Mucosa of gallbladder (tissue), 1 donor: Measurements from ENCODE around the gene CHRNG. TPM values are rescaled to one million over a fixed set of nuclear protein-coding genes. Genes with fewer than 3 reads are reported as not detected.

ENCODE experiments used
- DNase-seq: peaks from one replicate; pipeline ENCODE4 v3.0.0-alpha.2; 2020; ENCODE audit warnings: low spot score
- total RNA-seq: library from RNA; stranded (reverse); gene quantifications from one replicate; pipeline ENCODE4 v1.2.1, GENCODE V29; 2021
- donor health status: DM: no; HTN: no; CAD: no.

Gene CHRNG
- total RNA-seq, 1 donor from 2014 or later = not detected

DNA sequence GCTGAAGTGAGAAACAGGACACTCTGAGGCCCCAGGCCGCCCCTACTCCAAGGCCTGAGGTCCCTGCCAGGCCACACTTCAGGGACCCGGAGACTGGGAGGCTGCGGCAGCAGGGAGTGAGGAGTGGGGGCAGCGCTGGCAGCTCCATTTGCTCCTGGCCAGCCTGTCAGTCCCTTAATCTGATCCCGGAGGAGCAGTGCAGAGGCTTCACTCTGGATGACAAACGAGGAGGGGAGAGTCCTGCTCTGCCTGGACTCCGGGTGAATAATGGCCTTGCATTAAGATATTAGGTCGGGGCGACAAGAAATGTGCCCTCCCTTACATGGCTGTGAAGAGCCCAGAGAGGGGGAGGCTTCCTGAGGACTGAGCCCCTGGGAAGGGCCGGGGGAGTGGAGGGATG lies 33.6 kb upstream of the CHRNG start:
- no peak for DNase-seq

DNA sequence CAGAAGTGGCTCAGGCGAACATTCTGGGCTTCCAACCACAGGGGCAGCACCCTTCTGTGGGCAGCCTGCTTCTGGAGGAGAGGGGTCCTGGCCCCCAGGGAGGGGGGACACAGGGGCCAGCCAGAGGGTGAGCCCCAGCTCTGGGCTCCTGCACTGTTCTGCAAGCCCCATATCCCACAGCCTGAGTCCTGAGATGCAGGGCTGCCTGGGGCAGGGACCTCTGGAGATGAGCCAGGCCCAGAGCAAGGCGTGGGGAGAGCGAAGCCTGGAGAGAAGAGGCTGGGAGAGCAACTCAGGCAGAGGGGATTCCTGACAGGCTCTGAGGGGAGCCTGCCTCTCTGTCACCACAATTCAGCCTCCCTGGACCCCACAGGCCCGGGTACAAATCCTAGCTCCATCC lies 32.8 kb upstream of the CHRNG start:
- DNase-seq = no peak

DNA sequence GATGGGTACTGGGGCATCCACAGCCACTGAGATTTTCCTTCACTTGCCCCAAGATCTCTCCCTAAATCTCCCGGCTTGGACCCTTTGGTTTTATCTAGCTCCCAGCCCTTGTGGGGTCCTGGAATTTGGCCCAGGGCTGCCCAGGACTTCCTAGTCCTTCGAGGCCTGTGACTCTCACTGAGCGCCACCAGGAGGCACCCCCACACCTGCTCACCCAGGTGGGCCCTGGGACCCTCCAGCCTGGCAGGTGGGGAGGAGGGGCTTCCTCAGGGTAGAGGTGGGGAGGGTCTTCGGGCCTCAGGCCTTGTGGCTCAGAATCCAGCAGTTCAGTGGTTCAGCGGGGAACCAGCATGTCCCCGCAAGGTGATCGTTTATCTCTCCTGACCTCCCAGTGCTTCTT lies 31.2 kb upstream of the CHRNG start:
- no peak for DNase-seq

GRCh38 chr2:232511336-232511890 lies 28.1 kb upstream of the CHRNG start:
- no peak for DNase-seq

DNA sequence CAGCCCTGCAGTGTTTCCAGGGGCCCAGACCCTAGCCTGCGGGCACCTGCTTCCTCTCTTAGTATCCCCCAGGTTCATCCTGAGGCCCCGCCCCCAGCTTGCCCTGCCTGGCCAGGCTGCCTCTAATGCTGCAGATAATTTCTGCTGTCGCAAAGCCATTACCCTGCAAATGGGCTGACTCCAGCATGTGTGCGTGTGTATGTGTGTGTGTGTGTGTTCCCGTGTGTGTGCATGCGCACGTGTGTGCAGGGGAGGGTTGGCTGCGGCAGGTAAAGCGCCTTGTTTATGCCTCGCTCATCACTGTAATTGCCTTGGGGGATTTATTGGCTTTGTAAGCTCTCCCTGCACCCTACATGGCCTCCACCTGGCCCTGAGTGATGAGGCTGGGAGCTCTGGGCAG lies 26.9 kb upstream of the CHRNG start:
- no peak for DNase-seq

DNA sequence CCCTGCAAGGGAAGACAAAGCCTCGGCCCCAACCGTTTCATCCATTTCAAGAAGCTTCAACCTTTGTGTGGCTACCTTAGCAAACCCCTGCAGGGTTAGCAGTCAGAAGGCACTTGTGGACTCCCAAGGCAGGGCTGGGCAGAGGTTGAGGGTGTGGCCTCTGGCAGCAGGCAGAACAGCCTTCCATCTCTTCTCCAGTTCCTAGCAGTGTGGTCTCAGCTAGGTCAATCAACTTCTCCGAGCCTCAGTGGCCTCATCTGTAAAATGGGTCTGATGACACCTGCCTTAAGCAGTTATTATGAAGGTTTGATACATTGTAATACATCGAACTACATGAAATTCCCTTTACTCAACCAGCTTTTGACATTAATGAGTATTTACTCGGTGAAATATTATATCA lies 26.1 kb upstream of the CHRNG start:
- DNase-seq = no peak

- DNase-seq = no peak
These were observed 23.9 kb upstream of the CHRNG start for GRCh38 chr2:232515639-232516038.

DNA sequence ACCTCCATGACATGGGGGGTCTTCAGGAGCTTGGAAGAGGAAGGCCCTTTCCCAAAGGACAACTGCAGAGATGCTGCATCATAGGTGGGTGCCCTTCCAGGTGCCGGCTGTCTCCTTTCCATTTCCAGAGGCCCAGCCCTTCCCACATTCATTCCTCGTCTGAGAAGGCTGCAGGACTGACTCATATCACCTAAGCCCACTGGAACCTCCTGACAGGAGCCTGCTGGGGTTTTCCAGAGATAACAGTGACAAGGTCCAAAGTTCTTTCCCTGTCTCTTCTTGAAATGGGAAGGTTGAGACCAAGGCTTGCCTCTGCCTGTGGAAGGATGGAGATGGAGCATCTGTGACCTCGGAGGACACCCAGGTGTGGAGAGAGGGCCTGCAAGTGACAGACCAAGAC lies 22.9 kb upstream of the CHRNG start:
- no peak for DNase-seq

DNA sequence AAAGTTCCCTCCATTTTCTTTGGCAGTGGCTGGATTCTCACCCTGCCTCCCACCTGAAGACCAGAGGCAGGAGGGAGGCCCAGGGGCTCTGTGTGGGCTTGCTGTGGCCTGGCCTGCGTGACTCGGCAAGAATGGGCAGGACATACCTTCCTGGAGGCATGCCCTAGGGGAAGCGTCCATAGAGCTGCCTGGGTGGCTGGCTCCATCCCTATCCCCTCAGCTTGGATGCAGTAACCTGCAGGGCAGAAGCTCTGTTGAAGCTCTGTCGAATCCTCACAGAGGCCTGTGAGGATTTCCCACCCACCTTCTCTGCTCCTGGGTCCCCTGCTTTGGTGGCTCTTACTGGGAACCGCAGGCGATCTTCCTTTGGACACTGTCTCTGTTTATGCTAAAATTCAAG lies 20.6 kb upstream of the CHRNG start:
- no peak for DNase-seq

DNA sequence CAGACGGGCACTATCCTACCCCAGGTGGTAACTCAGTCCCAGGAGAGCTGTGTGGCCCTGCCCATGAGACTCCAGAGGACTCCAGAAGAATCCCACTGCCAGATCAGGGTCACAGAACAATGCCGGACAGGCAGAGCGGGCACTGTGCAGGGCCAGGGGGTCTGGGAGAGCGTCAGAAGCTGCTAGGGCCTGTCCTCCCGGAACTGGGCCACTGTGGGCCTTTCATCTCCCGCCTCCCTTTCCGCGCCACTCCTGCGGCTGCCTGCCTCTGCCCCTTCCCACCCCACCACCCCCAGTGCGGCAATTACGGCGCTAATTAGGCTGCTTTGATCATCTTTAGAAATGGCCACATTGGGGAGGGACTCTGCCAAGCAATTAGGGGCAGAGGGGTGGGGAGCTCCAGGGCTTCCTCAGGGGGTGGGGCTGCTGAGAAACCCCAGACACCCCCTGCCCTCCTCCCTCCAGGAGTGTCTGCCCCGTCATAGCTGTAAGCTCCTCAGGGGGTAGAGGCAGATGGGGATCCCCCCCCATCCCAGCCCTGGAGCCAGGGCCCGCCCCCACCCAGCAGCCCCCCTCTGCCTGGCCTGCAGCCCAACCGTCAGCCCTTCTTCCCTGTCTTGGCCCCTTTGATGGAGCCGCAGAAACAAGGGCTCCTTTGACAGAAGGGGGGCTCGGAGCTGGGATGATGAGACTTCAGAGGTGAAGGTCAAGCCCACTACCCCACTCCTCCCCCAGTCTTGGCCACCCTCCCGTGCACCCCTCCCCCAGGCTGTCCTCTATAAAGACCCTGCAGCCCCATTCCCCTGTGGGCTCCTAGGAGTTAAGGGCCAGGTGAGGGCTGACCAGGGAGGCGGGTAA lies 19.7 kb upstream of the CHRNG start, which contains the start of gene PRSS56:
Gene PRSS56, plus strand, starts transcription at position 808 of the 858 bp plus-strand sequence. CDS start 211 bp downstream, outside the sequence.
- DNase-seq = no peak

DNA sequence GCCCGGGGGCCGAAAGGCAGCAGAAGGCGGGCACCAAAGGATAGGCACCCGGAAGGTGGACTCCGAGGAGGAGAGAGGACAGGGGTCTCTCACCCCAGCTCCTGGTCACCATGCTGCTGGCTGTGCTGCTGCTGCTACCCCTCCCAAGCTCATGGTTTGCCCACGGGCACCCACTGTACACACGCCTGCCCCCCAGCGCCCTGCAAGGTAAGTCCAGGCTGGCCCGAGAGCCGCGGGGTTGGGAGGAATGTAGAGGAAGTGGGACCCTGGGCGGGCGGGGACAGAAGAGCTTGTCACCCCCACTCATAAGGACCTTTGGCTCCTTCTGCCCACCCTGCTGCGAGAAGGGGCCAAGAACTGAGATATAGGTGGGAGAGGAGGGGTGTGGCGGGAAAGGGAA lies 19.0 kb upstream of the CHRNG start:
- DNase-seq = no peak

GRCh38 chr2:232521098-232521497 lies 18.4 kb upstream of the CHRNG start:
- no peak for DNase-seq

DNA sequence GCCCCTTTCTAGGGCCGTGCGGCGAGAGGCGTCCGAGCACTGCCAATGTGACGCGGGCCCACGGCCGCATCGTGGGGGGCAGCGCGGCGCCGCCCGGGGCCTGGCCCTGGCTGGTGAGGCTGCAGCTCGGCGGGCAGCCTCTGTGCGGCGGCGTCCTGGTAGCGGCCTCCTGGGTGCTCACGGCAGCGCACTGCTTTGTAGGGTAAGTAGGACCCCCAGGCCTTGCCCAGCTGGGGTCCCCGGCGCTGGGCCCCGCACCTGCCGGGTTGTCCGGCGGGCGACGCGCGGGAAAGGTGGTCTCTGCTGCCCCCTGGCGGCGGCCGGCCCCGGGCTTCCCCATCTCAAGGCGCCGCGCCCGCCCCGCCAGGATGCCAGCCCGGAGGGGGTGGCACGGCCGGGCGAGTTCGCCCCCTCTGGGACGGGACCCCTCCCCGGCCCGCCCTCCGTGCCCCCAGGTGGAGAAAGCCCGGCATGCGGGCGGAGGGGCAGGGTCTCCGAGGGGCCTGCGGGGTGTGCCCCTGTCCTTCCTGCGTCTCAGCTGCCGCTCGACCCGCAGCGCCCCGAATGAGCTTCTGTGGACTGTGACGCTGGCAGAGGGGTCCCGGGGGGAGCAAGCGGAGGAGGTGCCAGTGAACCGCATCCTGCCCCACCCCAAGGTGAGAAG lies 17.4 kb upstream of the CHRNG start:
- DNase-seq = peak; percentile 47

GRCh38 chr2:232522623-232523401 lies 16.7 kb upstream of the CHRNG start:
- no peak for DNase-seq

GRCh38 chr2:232523402-232523681 lies 16.1 kb upstream of the CHRNG start:
- DNase-seq = no peak

- DNase-seq = no peak
These were observed 15.6 kb upstream of the CHRNG start for GRCh38 chr2:232523682-232524597.

- no peak for DNase-seq
These were observed 14.7 kb upstream of the CHRNG start for GRCh38 chr2:232524771-232525170.

DNA sequence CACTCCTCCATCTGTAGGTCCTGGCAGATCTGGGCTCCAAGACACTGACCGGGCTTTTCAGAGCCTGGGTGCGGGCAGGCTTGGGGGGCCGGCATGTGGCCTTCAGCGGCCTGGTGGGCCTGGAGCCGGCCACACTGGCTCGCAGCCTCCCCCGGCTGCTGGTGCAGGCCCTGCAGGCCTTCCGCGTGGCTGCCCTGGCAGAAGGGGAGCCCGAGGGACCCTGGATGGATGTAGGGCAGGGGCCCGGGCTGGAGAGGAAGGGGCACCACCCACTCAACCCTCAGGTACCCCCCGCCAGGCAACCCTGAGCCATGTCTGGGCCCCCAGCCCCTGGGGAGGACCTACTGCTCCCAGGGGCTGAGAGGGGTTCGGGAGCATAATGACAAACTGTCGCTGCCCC lies 14.3 kb upstream of the CHRNG start:
- DNase-seq = no peak

GRCh38 chr2:232525791-232526371 lies 13.6 kb upstream of the CHRNG start, which contains the start of gene CHRND:
Gene CHRND (plus strand): TSS chr2:232526160. CDS start chr2:232526216, 56 bp downstream.
- no peak for DNase-seq

- no peak for DNase-seq
These were observed 13.0 kb upstream of the CHRNG start for GRCh38 chr2:232526372-232526941.
